GM23338 (cell line): ENCODE data around the gene ABL1. TPM values are rescaled to one million over a fixed set of nuclear protein-coding genes. Genes with fewer than 3 reads are reported as not detected.

Experiments used
- ATAC-seq: fragments of 200-7000 bp; cut with Tn5 transposase; 3 replicates; pipeline ENCODE4 v1.9.1; 2020
- DNase-seq: peaks from one replicate; pipeline ENCODE4 v3.0.0-alpha.2; 2015; ENCODE audit warnings: low spot score
- H2AFZ ChIP-seq: fragments of 200-600 bp; sonication (generic); 2 replicates; pipeline ENCODE4 v1.8.0; 2016; ENCODE audit warnings: antibody characterized with exemption, mild to moderate bottlenecking, moderate library complexity
- H3F3A ChIP-seq: fragments of 200-600 bp; sonication (generic); replicated peaks from 2 replicates; pipeline ENCODE4 v1.8.0; 2017; ENCODE audit warnings: antibody characterized with exemption, mixed run types, low read depth
- H3K27ac ChIP-seq: fragments of 200-600 bp; sonication (generic); 2 replicates; pipeline ENCODE4 v1.6.1; 2016; ENCODE audit warnings: low read depth
- H3K27me3 ChIP-seq: fragments of 200-600 bp; sonication (generic); 2 replicates; pipeline ENCODE4 v1.8.0; 2016; ENCODE audit warnings: mild to moderate bottlenecking, mixed run types, moderate library complexity; ENCODE audit not compliant: insufficient read depth
- H3K36me3 ChIP-seq: fragments of 200-600 bp; sonication (generic); 2 replicates; pipeline ENCODE4 v1.8.0; 2016; ENCODE audit warnings: mild to moderate bottlenecking; ENCODE audit not compliant: insufficient read depth
- H3K4me1 ChIP-seq: fragments of 200-600 bp; sonication (generic); 2 replicates; pipeline ENCODE4 v1.8.0; 2016; ENCODE audit warnings: mild to moderate bottlenecking, moderate library complexity; ENCODE audit not compliant: insufficient read depth
- H3K4me2 ChIP-seq: fragments of 200-600 bp; sonication (generic); 2 replicates; pipeline ENCODE4 v1.7.1; 2017; ENCODE audit warnings: mixed run types
- H3K4me3 ChIP-seq: fragments of 200-600 bp; sonication (generic); 2 replicates; pipeline ENCODE4 v1.6.1; 2016; ENCODE audit warnings: mixed run types
- H3K79me2 ChIP-seq: fragments of 200-600 bp; sonication (generic); replicated peaks from 2 replicates; pipeline ENCODE4 v1.8.0; 2017; ENCODE audit warnings: mild to moderate bottlenecking; ENCODE audit not compliant: insufficient read depth
- H3K9me2 ChIP-seq: fragments of 200-600 bp; sonication (generic); 2 replicates; pipeline ENCODE4 v1.8.0; 2017; ENCODE audit not compliant: insufficient read depth
- H4K20me1 ChIP-seq: fragments of 200-600 bp; sonication (generic); replicated peaks from 2 replicates; pipeline ENCODE4 v1.8.0; 2017; ENCODE audit warnings: mild to moderate bottlenecking; ENCODE audit not compliant: insufficient read depth
- H3K27ac Mint-ChIP-seq: 2 replicates; pipeline ENCODE4 v1.8.0; 2020; ENCODE audit warnings: inconsistent platforms, mild to moderate bottlenecking, moderate library complexity, mixed read lengths
- H3K27me3 Mint-ChIP-seq: 3 replicates; pipeline ENCODE4 v1.8.0; 2022; ENCODE audit warnings: low read depth, mild to moderate bottlenecking, moderate library complexity, mixed read lengths, inconsistent platforms; ENCODE audit not compliant: insufficient read depth, poor library complexity
- H3K36me3 Mint-ChIP-seq: 3 replicates; pipeline ENCODE4 v1.8.0; 2021; ENCODE audit warnings: low read depth, mild to moderate bottlenecking, inconsistent platforms, moderate library complexity, mixed read lengths
- H3K4me1 Mint-ChIP-seq: 3 replicates; pipeline ENCODE4 v1.8.0; 2020; ENCODE audit warnings: mild to moderate bottlenecking, inconsistent platforms, mixed read lengths
- H3K4me3 Mint-ChIP-seq: 3 replicates; pipeline ENCODE4 v1.8.0; 2021; ENCODE audit warnings: moderate library complexity, mild to moderate bottlenecking, inconsistent platforms, mixed read lengths
- H3K9me3 Mint-ChIP-seq: 3 replicates; pipeline ENCODE4 v1.8.0; 2020; ENCODE audit warnings: moderate library complexity, mild to moderate bottlenecking, inconsistent platforms, mixed read lengths
- CTCF ChIP-seq, 2 experiments: fragments of 200-600 bp in 1 of 2; sonication (generic) in 1 of 2; conservative IDR thresholded peaks; 2 replicates each; pipeline versions ENCODE4 v1.5.1 to v1.6.1; 2016 to 2017; ENCODE audit warnings: antibody characterized with exemption in 2 of 2, low read depth in 2 of 2, mild to moderate bottlenecking in 2 of 2, moderate library complexity in 1 of 2
- ETS1 ChIP-seq: IDR thresholded peaks from 2 replicates; pipeline ENCODE4 v1.6.1; 2016; ENCODE audit warnings: antibody characterized with exemption
- EZH2 ChIP-seq: fragments of 200-600 bp; sonication (generic); IDR thresholded peaks from one replicate; pipeline ENCODE4 v1.8.0; 2017; ENCODE audit warnings: antibody characterized with exemption, mild to moderate bottlenecking, low read depth; ENCODE audit not compliant: unreplicated experiment
- EZH2phosphoT487 ChIP-seq: fragments of 200-600 bp; sonication (generic); IDR thresholded peaks from one replicate; pipeline ENCODE4 v1.8.1; 2018; ENCODE audit warnings: antibody characterized with exemption; ENCODE audit not compliant: unreplicated experiment
- NANOG ChIP-seq: IDR thresholded peaks from 2 replicates; pipeline ENCODE4 v1.6.1; 2016; ENCODE audit warnings: antibody characterized with exemption, borderline replicate concordance
- POLR2AphosphoS5 ChIP-seq: IDR thresholded peaks from 2 replicates; pipeline ENCODE4 v1.6.1; 2016; ENCODE audit warnings: antibody characterized with exemption, low read depth
- STAT1 ChIP-seq: IDR thresholded peaks from one replicate; pipeline ENCODE4 v1.6.1; 2016; ENCODE audit warnings: antibody characterized with exemption; ENCODE audit not compliant: unreplicated experiment
- ZNF331 ChIP-seq: fragments of 250-450 bp; sonication (Bioruptor Pico); IDR thresholded peaks from 2 replicates; pipeline ENCODE4 v1.5.0; 2020; ENCODE audit warnings: low read depth, mild to moderate bottlenecking, moderate library complexity
- polyA plus RNA-seq: library from polyadenylated mRNA; unstranded; fragments of >200 nt; fragmentation: Nextera tagmentation; extraction: Ambion mirVana; gene quantifications from 2 replicates; pipeline ENCODE4 v1.2.1, GENCODE V29; 2016
- total RNA-seq: library from RNA; depleted of rRNA; stranded (reverse); fragments of >200 nt; shearing (Covaris generic); gene quantifications from 2 replicates; pipeline ENCODE4 v1.2.3, GENCODE V29; 2014

The ABL1 gene
- total and polyA plus RNA-seq, 2 experiments from 2014 or later: 20.7 to 85.1 TPM

- no peaks in the 10 kb centered on the region for H3K9me2 ChIP-seq
- H2AFZ ChIP-seq: no peak overlapping the region
- H3K36me3 ChIP-seq: peaks cover 16% of the 10 kb centered on the region
- Mint-ChIP-seq H3K4me3 (no peak overlapping the region), H3K27me3 (peaks cover 1% of the 10 kb centered on the region), H3K36me3 (peaks cover 33% of the 10 kb centered on the region), H3K4me1 (peaks cover 18% of the 10 kb centered on the region), H3K9me3 (no peaks in the 10 kb centered on the region), H3K27ac (no peak overlapping the region)
- no peaks in the 10 kb centered on the region for H3K4me1 ChIP-seq
- no peak overlapping the region for H3K4me3 ChIP-seq
- peak; percentile 39 for ATAC-seq
- no peaks in the 10 kb centered on the region for H3K27me3 ChIP-seq
- peak overlapping the region; percentile 86 for H3K27ac ChIP-seq
- TF ChIP-seq CTCF (conservative IDR thresholded peaks at IDR 0.05; ENCODE audit: low read depth in 2 of 2) (peak in 1 of 2 experiments; percentile 39; a peak in 2 of 4 replicates), NANOG (no peak)
- peak; percentile 58 for DNase-seq
- H3F3A ChIP-seq: peaks cover 15% of the 10 kb centered on the region
- no peak overlapping the region for H3K4me2 ChIP-seq
- H4K20me1 ChIP-seq: peaks cover 29% of the 10 kb centered on the region
- peaks cover 70% of the 10 kb centered on the region for H3K79me2 ChIP-seq
These were observed 25.6 kb downstream of the ABL1 start for GRCh38 chr9:130860458-130861316.

GRCh38 chr9:130861372-130862180, 26.5 kb downstream of the ABL1 start:
- Histone ChIP-seq H3K9me2 (no peaks in the 10 kb centered on the region), H3K4me3 (no peak overlapping the region), H2AFZ (no peak overlapping the region), H3K36me3 (peaks cover 11% of the 10 kb centered on the region), H4K20me1 (peaks cover 24% of the 10 kb centered on the region), H3K27me3 (no peaks in the 10 kb centered on the region), H3F3A (peaks cover 15% of the 10 kb centered on the region), H3K4me2 (no peak overlapping the region), H3K27ac (peak overlapping the region; percentile 75), H3K4me1 (no peaks in the 10 kb centered on the region), H3K79me2 (peaks cover 68% of the 10 kb centered on the region)
- no peaks in the 10 kb centered on the region for H3K9me3 Mint-ChIP-seq
- peaks cover 27% of the 10 kb centered on the region for H3K36me3 Mint-ChIP-seq
- TF ChIP-seq EZH2 (no peak), ZNF331 (CRISPR knock-in tag) (no peak)
- DNase-seq: no peak
- no peak for ATAC-seq
- no peak overlapping the region for H3K4me3 Mint-ChIP-seq
- no peak overlapping the region; the same call in 1 of the 2 replicates for H3K27ac Mint-ChIP-seq
- H3K4me1 Mint-ChIP-seq: peaks cover 18% of the 10 kb centered on the region
- peaks cover 1% of the 10 kb centered on the region for H3K27me3 Mint-ChIP-seq

- H3K36me3 Mint-ChIP-seq: peaks cover 21% of the 10 kb centered on the region
- H3K4me2 ChIP-seq: no peak overlapping the region
- H2AFZ ChIP-seq: no peak overlapping the region
- peaks cover 1% of the 10 kb centered on the region for H3K27me3 Mint-ChIP-seq
- H3K36me3 ChIP-seq: peaks cover 8% of the 10 kb centered on the region; the same call in 1 of the 2 replicates
- no peaks in the 10 kb centered on the region for H3K9me2 ChIP-seq
- peaks cover 18% of the 10 kb centered on the region for H3K4me1 Mint-ChIP-seq
- H3K4me3 Mint-ChIP-seq: no peak overlapping the region
- no peak for DNase-seq
- H3K4me1 ChIP-seq: no peaks in the 10 kb centered on the region
- peaks cover 67% of the 10 kb centered on the region for H3K79me2 ChIP-seq
- peaks cover 15% of the 10 kb centered on the region for H3F3A ChIP-seq
- H3K27me3 ChIP-seq: no peaks in the 10 kb centered on the region
- no peak for ATAC-seq
- H3K27ac ChIP-seq: no peak overlapping the region
- peak overlapping the region; percentile 1; the same call in 1 of the 2 replicates for H3K27ac Mint-ChIP-seq
- H3K9me3 Mint-ChIP-seq: no peaks in the 10 kb centered on the region
- no peak overlapping the region for H3K4me3 ChIP-seq
- peaks cover 23% of the 10 kb centered on the region for H4K20me1 ChIP-seq
- no peak for TF ChIP-seq ETS1
- no peak for TF ChIP-seq EZH2
- TF ChIP-seq CTCF (conservative IDR thresholded peaks at IDR 0.05; ENCODE audit: low read depth in 2 of 2): no peak
- TF ChIP-seq STAT1: no peak
- no peak for TF ChIP-seq EZH2phosphoT487
- no peak for TF ChIP-seq ZNF331 (CRISPR knock-in tag)
- no peak for TF ChIP-seq NANOG
- no peak for TF ChIP-seq POLR2AphosphoS5
These were observed 27.2 kb downstream of the ABL1 start for GRCh38 chr9:130862217-130862616.
